Heart left ventricle (tissue), 13 donors: ENCODE results near the gene NLGN4X.

Source experiments
- POLR2A ChIP-seq, 2 donors: fragments of 450-650 bp; IDR thresholded peaks; one replicate each; pipeline ENCODE4 v1.6.1; 2017; ENCODE audit warnings: antibody characterized with exemption in 2 of 2, mild to moderate bottlenecking in 2 of 2, moderate library complexity in 2 of 2
- TF ChIP-seq, protein P1 (sequence below), 12 donors: fragments of 200-600 bp; sonication (generic) in 4 of 12; IDR thresholded peaks; one replicate each; pipeline versions ENCODE4 v1.5.0 to v1.8.0; 2018 to 2022; ENCODE audit warnings: antibody characterized with exemption in 12 of 12, mild to moderate bottlenecking in 5 of 12
- donor health status: ischemic (EF 13 %, LVEDD 7.1; RV severe dilation, severe dysfunction).
- donor health status: DM: no; HTN: yes; CAD: no.
- donor health status: DM: no; HTN: no; CAD: no.
- donor health status: ischemic (EF 25% LVEDD 6.9; RV normal size, moderate dysfunction).
- donor health status: ischemic (EF 25% LVEDD 5.7; RV mildly dilated, moderate dysfunction).
- donor health status: ischemic (EF 35%, LVEDD 5.7; RV mildly dilated, moderate dysfunction).
- donor health status: nonischemic (EF 11% LVEDD 7.7; RV severe dilation, severe dysfunction).
- donor health status: DM: yes; HTN: yes; CAD: no.
- donor health status: PGD.
- donor health status: ischemic (EF 29% LVEDD 5.4; RV normal size, mild dysfunction).
- donor health status: nonischemic (EF 23%, LVEDD 6.1; RV moderate dilation, normal function).

DNA sequence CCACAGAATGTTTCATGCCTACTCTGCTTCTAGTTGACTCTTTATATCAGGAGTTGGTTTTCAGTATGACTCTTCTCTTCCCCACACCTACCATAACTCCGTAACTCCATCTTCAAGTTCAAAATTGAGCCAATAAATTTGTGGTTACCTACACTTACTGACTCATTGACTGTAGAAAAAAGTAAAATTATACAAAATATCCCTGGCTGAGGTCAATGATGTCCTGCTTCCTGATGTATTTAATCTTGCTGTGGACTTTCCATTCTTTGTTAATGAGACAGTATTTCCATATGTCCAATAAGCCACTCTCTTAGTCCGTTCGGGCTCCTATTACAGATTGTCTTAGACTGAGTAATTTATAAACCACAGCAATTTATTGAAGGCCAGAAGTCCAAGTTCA lies 9.9 kb upstream of the NLGN4X start:
- TF ChIP-seq, protein P1, sequence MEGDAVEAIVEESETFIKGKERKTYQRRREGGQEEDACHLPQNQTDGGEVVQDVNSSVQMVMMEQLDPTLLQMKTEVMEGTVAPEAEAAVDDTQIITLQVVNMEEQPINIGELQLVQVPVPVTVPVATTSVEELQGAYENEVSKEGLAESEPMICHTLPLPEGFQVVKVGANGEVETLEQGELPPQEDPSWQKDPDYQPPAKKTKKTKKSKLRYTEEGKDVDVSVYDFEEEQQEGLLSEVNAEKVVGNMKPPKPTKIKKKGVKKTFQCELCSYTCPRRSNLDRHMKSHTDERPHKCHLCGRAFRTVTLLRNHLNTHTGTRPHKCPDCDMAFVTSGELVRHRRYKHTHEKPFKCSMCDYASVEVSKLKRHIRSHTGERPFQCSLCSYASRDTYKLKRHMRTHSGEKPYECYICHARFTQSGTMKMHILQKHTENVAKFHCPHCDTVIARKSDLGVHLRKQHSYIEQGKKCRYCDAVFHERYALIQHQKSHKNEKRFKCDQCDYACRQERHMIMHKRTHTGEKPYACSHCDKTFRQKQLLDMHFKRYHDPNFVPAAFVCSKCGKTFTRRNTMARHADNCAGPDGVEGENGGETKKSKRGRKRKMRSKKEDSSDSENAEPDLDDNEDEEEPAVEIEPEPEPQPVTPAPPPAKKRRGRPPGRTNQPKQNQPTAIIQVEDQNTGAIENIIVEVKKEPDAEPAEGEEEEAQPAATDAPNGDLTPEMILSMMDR (IDR thresholded peaks at IDR 0.05), result no peak
- TF ChIP-seq POLR2A (IDR thresholded peaks at IDR 0.05), result no peak
